Measurements from ENCODE around the gene SPATA21.
A peak's percentile ranks its signal among the peaks of the same experiment; 100 is the strongest.

SPATA21 gene

GRCh38 chr1:16450863-16451481 is 13.7 kb upstream of the SPATA21 start:
- no peak for DNase-seq (ENCODE audit: low read depth)

GRCh38 chr1:16449666-16450065 is 12.4 kb upstream of the SPATA21 start:
- no peak for DNase-seq (ENCODE audit: low read depth)

GRCh38 chr1:16449065-16449464 is 11.8 kb upstream of the SPATA21 start:
- DNase-seq (ENCODE audit: low read depth), result no peak

GRCh38 chr1:16447641-16448040 is 10.4 kb upstream of the SPATA21 start:
- DNase-seq (ENCODE audit: low read depth), result no peak

GRCh38 chr1:16446116-16446515 is 8.9 kb upstream of the SPATA21 start:
- no peak for DNase-seq (ENCODE audit: low read depth)

- DNase-seq (ENCODE audit: low read depth), result no peak
Observed at GRCh38 chr1:16445052-16445451, 7.8 kb upstream of the SPATA21 start.

- DNase-seq (ENCODE audit: low read depth), result no peak
Observed at GRCh38 chr1:16443975-16444770, 6.9 kb upstream of the SPATA21 start.

- DNase-seq (ENCODE audit: low read depth), result no peak
Observed at GRCh38 chr1:16442941-16443340, 5.7 kb upstream of the SPATA21 start.

GRCh38 chr1:16442265-16442664 is 5.0 kb upstream of the SPATA21 start:
- no peak for DNase-seq (ENCODE audit: low read depth)

- DNase-seq (ENCODE audit: low read depth), result no peak
Observed at GRCh38 chr1:16441282-16441665, 4.0 kb upstream of the SPATA21 start.

GRCh38 chr1:16440470-16441281 is 3.5 kb upstream of the SPATA21 start, which contains the start of gene NECAP2:
Gene NECAP2, plus strand, starts transcription at chr1:16440724. Its CDS starts 38 bp downstream, at chr1:16440762.
- DNase-seq (ENCODE audit: low read depth), result peak; percentile 83

GRCh38 chr1:16440131-16440469 is 2.9 kb upstream of the SPATA21 start:
- DNase-seq (ENCODE audit: low read depth), result no peak

GRCh38 chr1:16438924-16439323 is 1.7 kb upstream of the SPATA21 start:
- no peak for DNase-seq (ENCODE audit: low read depth)

GRCh38 chr1:16438516-16438915 is 1.3 kb upstream of the SPATA21 start:
- DNase-seq (ENCODE audit: low read depth), result no peak

GRCh38 chr1:16434501-16434900 is 2.7 kb downstream of the SPATA21 start:
- DNase-seq (ENCODE audit: low read depth), result no peak

- DNase-seq (ENCODE audit: low read depth), result no peak
Observed at GRCh38 chr1:16434007-16434406, 3.2 kb downstream of the SPATA21 start.

GRCh38 chr1:16433030-16433429 is 4.2 kb downstream of the SPATA21 start:
- DNase-seq (ENCODE audit: low read depth), result no peak

- DNase-seq (ENCODE audit: low read depth), result no peak
Observed at GRCh38 chr1:16430606-16431005, 6.6 kb downstream of the SPATA21 start.

- DNase-seq (ENCODE audit: low read depth), result no peak
Observed at GRCh38 chr1:16425125-16426025, 11.8 kb downstream of the SPATA21 start.

- DNase-seq (ENCODE audit: low read depth), result no peak
Observed at GRCh38 chr1:16422041-16422440, 15.2 kb downstream of the SPATA21 start.

GRCh38 chr1:16421201-16421600 is 16.0 kb downstream of the SPATA21 start:
- no peak for DNase-seq (ENCODE audit: low read depth)

Measured in HS-27A (cell line).